Dermis microvascular lymphatic vessel endothelial cell (primary cell): ENCODE results near the gene TSPAN10. TPM values are rescaled to one million over a fixed set of nuclear protein-coding genes. Genes with fewer than 3 reads are reported as not detected.

Source experiments
- DNase-seq, 2 donors: peaks; one replicate each; pipeline versions ENCODE4 v3.0.0 to v3.0.0-alpha.2; 2010; ENCODE audit warnings: low read depth in 2 of 2
- total RNA-seq: library from RNA; depleted of rRNA; stranded (reverse); fragments of >200 nt; gene quantifications from 2 replicates; pipeline ENCODE4 v1.2.1, GENCODE V29; 2014

The TSPAN10 gene
- total RNA-seq, 1 donor from 2014 or later: 0.51 TPM

GRCh38 chr17:81686614-81687013, 49.6 kb downstream of the TSPAN10 start:
- no peak for DNase-seq

GRCh38 chr17:81687770-81688541, 51.0 kb downstream of the TSPAN10 start:
- no peak for DNase-seq

- DNase-seq: no peak
Observed at GRCh38 chr17:81688616-81689015, 51.6 kb downstream of the TSPAN10 start.

- no peak for DNase-seq
Observed at GRCh38 chr17:81690066-81690465, 53.1 kb downstream of the TSPAN10 start.

- no peak for DNase-seq
Observed at GRCh38 chr17:81690549-81690948, 53.6 kb downstream of the TSPAN10 start.

GRCh38 chr17:81691196-81691595, 54.2 kb downstream of the TSPAN10 start:
- no peak for DNase-seq

- no peak for DNase-seq
Observed at GRCh38 chr17:81691608-81692007, 54.6 kb downstream of the TSPAN10 start.

- no peak for DNase-seq
Observed at GRCh38 chr17:81693509-81694210, 56.7 kb downstream of the TSPAN10 start.

GRCh38 chr17:81694810-81695209, 57.8 kb downstream of the TSPAN10 start:
- no peak for DNase-seq

GRCh38 chr17:81695211-81695610, 58.2 kb downstream of the TSPAN10 start:
- DNase-seq: no peak

- DNase-seq: no peak
Observed at GRCh38 chr17:81695801-81696200, 58.8 kb downstream of the TSPAN10 start.

- DNase-seq: no peak
Observed at GRCh38 chr17:81696218-81696941, 59.4 kb downstream of the TSPAN10 start.

GRCh38 chr17:81697261-81698044, 60.5 kb downstream of the TSPAN10 start:
- no peak for DNase-seq

Other genes starting within 250 kb of the TSPAN10 start
- 2.1 and 6.3 TPM in 2 replicates for gene BAHCC1, start 241.7 kb upstream of the TSPAN10 start, total RNA-seq
- gene ACTG1, start 124.4 kb upstream of the TSPAN10 start, total RNA-seq: 6,103 and 8,158 TPM in 2 replicates
- gene FSCN2, start 108.8 kb upstream of the TSPAN10 start, total RNA-seq: 0.26 and 0.76 TPM in 2 replicates
- gene FAAP100, start 84.8 kb upstream of the TSPAN10 start, total RNA-seq: 11.0 and 19.8 TPM in 2 replicates
- gene NPLOC4, start 84 bp upstream of the TSPAN10 start, total RNA-seq: 67.7 and 87.9 TPM in 2 replicates
- 1.3 and 5.3 TPM in 2 replicates for gene PDE6G, start 19.3 kb downstream of the TSPAN10 start, total RNA-seq
- 26.6 and 29.7 TPM in 2 replicates for gene OXLD1, start 29.4 kb downstream of the TSPAN10 start, total RNA-seq
- 6.3 and 8.5 TPM in 2 replicates for gene CCDC137, start 29.5 kb downstream of the TSPAN10 start, total RNA-seq
- 25.4 and 28.2 TPM in 2 replicates for gene ARL16, start 46.6 kb downstream of the TSPAN10 start, total RNA-seq
- 41.1 and 49.4 TPM in 2 replicates for gene HGS, start 46.8 kb downstream of the TSPAN10 start, total RNA-seq
- gene MRPL12, start 66.2 kb downstream of the TSPAN10 start, total RNA-seq: 8.7 and 8.9 TPM in 2 replicates
- 13.9 and 17.7 TPM in 2 replicates for gene SLC25A10, start 75.1 kb downstream of the TSPAN10 start, total RNA-seq
- gene GCGR, start 167.0 kb downstream of the TSPAN10 start, total RNA-seq: not detected in 2 replicates
- gene MCRIP1, start 196.1 kb downstream of the TSPAN10 start, total RNA-seq: 81.8 and 133 TPM in 2 replicates
- gene PPP1R27, start 197.9 kb downstream of the TSPAN10 start, total RNA-seq: not detected in 2 replicates
- gene P4HB, start 223.3 kb downstream of the TSPAN10 start, total RNA-seq: 634 and 739 TPM in 2 replicates
- 97.7 and 157 TPM in 2 replicates for gene ARHGDIA, start 234.1 kb downstream of the TSPAN10 start, total RNA-seq